ENCODE data around the gene NCK2. TPM values are rescaled to one million over a fixed set of nuclear protein-coding genes. Genes with fewer than 3 reads are reported as not detected.

NCK2 gene
- total and polyA plus RNA-seq, 2 of the 4 experiments (the other 2 are of a cell fraction): 15.8 to 22.2 TPM

- BruUV-seq (replicated peaks): no TSS peak
- H2BK20ac ChIP-seq (ENCODE audit: low read depth, low read length): no peak overlapping the region
- dilution Hi-C loops (cut with HindIII; ENCODE audit: low sequenced_read_pairs, unreplicated experiment) (no loop called here), intact Hi-C loops (cut with micrococcal nuclease) (no loop called here), in situ Hi-C loops (cut with MboI; ENCODE audit: low sequenced_read_pairs) (no loop called here)
- no peak overlapping the region for H3K4me3 ChIP-seq (ENCODE audit: insufficient read depth, low read depth, low read length)
- no peak overlapping the region for H4K91ac ChIP-seq (ENCODE audit: insufficient read depth, low read depth, low read length)
- H4K5ac ChIP-seq (ENCODE audit: low read depth, low read length): no peak overlapping the region
- no CpG with 5 or more reads among the region's 4 CpGs for WGBS, 2 experiments (ENCODE audit: extremely low coverage in 2 of 2, insufficient read length in 1 of 2)
- no peak overlapping the region for H3K4ac ChIP-seq (ENCODE audit: low read depth, low read length)
- peaks cover 5% of the 10 kb centered on the region; the same call in 1 of the 2 replicates for H3K36me3 ChIP-seq (ENCODE audit: control insufficient read depth, insufficient read depth, low read length)
- no peak overlapping the region for H3K23ac ChIP-seq (ENCODE audit: low read depth, low read length)
- H3K18ac ChIP-seq (ENCODE audit: low read depth, low read length): no peak overlapping the region
- H4K8ac ChIP-seq (ENCODE audit: low read depth in 2 of 2, low read length in 2 of 2): no peak overlapping the region
- peaks cover 2% of the 10 kb centered on the region; the same call in 1 of the 2 replicates for H3K9me3 ChIP-seq (ENCODE audit: control insufficient read depth, insufficient read depth, low read length)
- TF ChIP-seq MAZ (IDR thresholded peaks at IDR 0.05; ENCODE audit: borderline replicate concordance, low read depth, low read length) (no peak), SMC3 (IDR thresholded peaks at IDR 0.05; ENCODE audit: low read depth, low read length) (no peak)
- ATAC-seq (ENCODE audit: low read depth) (no peak), DNase-seq (no peak)
- H3K27ac ChIP-seq (ENCODE audit: insufficient read depth, low read length): no peak overlapping the region
- H2AK5ac ChIP-seq (ENCODE audit: low read depth, low read length): no peak overlapping the region
- ChIA-PET POLR2A (ENCODE audit: unreplicated experiment) (no interaction called here), CTCF (no interaction called here)
- H3K56ac ChIP-seq (ENCODE audit: extremely low read depth, insufficient read depth, low read length): no peak overlapping the region
- peaks cover 6% of the 10 kb centered on the region for H3K4me1 ChIP-seq (ENCODE audit: control insufficient read depth, insufficient read depth, low read length)
- H3K9ac ChIP-seq (ENCODE audit: low read depth, low read length): no peak overlapping the region
- H2BK120ac ChIP-seq (ENCODE audit: low read depth, low read length): no peak overlapping the region
- peaks cover 35 to 64% of the 10 kb centered on the region in 2 experiments for H3K79me1 ChIP-seq (ENCODE audit: low read depth in 1 of 2, low read length in 2 of 2)
- H3K14ac ChIP-seq (replicated peaks; ENCODE audit: low read depth, low read length): no peak overlapping the region
- H3K4me2 ChIP-seq (ENCODE audit: low read depth, low read length): no peak overlapping the region
- no peak overlapping the region for H2AFZ ChIP-seq (replicated peaks; ENCODE audit: low read length, poor library complexity)
- H3K9me1 ChIP-seq (ENCODE audit: insufficient read depth, low read length): peaks cover 17% of the 10 kb centered on the region; the same call in 1 of the 2 replicates
- H4K20me1 ChIP-seq (ENCODE audit: insufficient read depth, low read length): no peaks in the 10 kb centered on the region
- H2AK9ac ChIP-seq (replicated peaks; ENCODE audit: low read depth, low read length, poor library complexity): no peak overlapping the region
- no peaks in the 10 kb centered on the region for H3K27me3 ChIP-seq (ENCODE audit: control insufficient read depth, insufficient read depth, low read length)
- H2BK15ac ChIP-seq (ENCODE audit: low read depth, low read length): no peak overlapping the region
- H2BK5ac ChIP-seq (ENCODE audit: low read depth, low read length, poor library complexity, severe bottlenecking): no peak overlapping the region
Observed at GRCh38 chr2:105876191-105876590, 131.5 kb downstream of the NCK2 start.

Data from IMR-90 (cell line).